Gastrocnemius medialis (tissue), 4 donors: ENCODE results near the gene TIGD1.
A peak's percentile ranks its signal among the peaks of the same experiment; 100 is the strongest.

Experiments
- POLR2A ChIP-seq, 2 donors: fragments of 450-650 bp; IDR thresholded peaks; one replicate each; pipeline ENCODE4 v1.6.1; 2017; ENCODE audit warnings: antibody characterized with exemption in 2 of 2, mild to moderate bottlenecking in 2 of 2, moderate library complexity in 2 of 2
- TF ChIP-seq, protein P1 (sequence below), 5 experiments: fragments of 450-650 bp in 3 of 5; fragments of 200-600 bp in 2 of 5; sonication (generic) in 2 of 5; IDR thresholded peaks in 4 of 5; conservative IDR thresholded peaks in 1 of 5; 1 replicate in 4 of 5; 2 replicates in 1 of 5; pipeline ENCODE4 v1.5.1; 2016 to 2019; ENCODE audit warnings: antibody characterized with exemption in 5 of 5, mild to moderate bottlenecking in 3 of 5, moderate library complexity in 3 of 5

DNA sequence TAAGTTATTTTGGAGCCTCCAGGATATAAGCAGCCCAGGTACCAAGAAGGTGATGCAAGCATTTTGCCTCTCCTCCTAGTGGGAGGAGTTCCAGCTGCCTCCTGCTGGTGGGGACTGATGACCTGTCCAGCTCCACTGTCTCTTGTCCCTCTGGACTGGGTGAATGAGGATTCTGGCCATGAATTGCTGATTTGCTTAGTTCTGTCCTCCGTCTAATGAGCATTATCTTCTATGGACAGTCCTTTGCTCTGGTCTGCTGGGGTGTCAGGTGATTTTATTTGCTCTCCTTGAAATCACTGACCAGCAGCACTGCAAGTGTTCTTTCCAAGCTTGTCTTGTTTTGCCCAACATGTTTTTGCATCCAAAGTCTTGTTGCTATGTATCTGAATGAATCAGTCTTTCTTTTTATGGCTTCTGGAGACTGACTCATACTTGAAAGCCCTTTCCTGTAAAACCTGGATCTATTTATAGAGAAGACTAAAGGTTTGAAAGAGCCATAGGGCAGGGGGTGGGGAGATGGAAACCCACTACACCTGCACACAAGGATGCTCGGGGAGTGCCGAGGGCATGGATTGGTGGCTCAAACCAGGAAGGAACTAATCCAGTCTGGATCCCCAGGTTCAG lies 42.5 kb upstream of the TIGD1 start:
- TF ChIP-seq, protein P1, sequence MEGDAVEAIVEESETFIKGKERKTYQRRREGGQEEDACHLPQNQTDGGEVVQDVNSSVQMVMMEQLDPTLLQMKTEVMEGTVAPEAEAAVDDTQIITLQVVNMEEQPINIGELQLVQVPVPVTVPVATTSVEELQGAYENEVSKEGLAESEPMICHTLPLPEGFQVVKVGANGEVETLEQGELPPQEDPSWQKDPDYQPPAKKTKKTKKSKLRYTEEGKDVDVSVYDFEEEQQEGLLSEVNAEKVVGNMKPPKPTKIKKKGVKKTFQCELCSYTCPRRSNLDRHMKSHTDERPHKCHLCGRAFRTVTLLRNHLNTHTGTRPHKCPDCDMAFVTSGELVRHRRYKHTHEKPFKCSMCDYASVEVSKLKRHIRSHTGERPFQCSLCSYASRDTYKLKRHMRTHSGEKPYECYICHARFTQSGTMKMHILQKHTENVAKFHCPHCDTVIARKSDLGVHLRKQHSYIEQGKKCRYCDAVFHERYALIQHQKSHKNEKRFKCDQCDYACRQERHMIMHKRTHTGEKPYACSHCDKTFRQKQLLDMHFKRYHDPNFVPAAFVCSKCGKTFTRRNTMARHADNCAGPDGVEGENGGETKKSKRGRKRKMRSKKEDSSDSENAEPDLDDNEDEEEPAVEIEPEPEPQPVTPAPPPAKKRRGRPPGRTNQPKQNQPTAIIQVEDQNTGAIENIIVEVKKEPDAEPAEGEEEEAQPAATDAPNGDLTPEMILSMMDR (IDR thresholded peaks at IDR 0.05 in 4 of 5, conservative IDR thresholded peaks at IDR 0.05 in 1 of 5) = peak in 2 of 5 experiments; percentile 23 to 31
- peak in 1 of 2 donors; percentile 16 for TF ChIP-seq POLR2A (IDR thresholded peaks at IDR 0.05)
